Spinal cord (tissue), 10 donors: ENCODE results near the gene SOCS7. TPM values are rescaled to one million over a fixed set of nuclear protein-coding genes. Genes with fewer than 3 reads are reported as not detected.

ENCODE experiments used
- DNase-seq, 6 donors: peaks; one replicate each; pipeline versions ENCODE4 v3.0.0 to v3.0.0-alpha.2; 2013 to 2015; ENCODE audit warnings: low spot score in 6 of 6, low read depth in 4 of 6
- H3K27ac ChIP-seq: one replicate; pipeline ENCODE4 v1.5.1; 2013; ENCODE audit warnings: low read depth, low read length, control low read depth
- H3K27me3 ChIP-seq: one replicate; pipeline ENCODE4 v1.6.1; 2013; ENCODE audit warnings: low read length; ENCODE audit not compliant: control insufficient read depth, insufficient read depth
- H3K36me3 ChIP-seq: one replicate; pipeline ENCODE4 v1.6.1; 2013; ENCODE audit warnings: low read length; ENCODE audit not compliant: control insufficient read depth, insufficient read depth
- H3K4me1 ChIP-seq: one replicate; pipeline ENCODE4 v1.6.1; 2013; ENCODE audit warnings: low read length; ENCODE audit not compliant: control insufficient read depth, insufficient read depth
- H3K4me3 ChIP-seq: one replicate; pipeline ENCODE4 v1.5.1; 2013; ENCODE audit warnings: low read depth, low read length, control low read depth
- H3K9me3 ChIP-seq: one replicate; pipeline ENCODE4 v1.6.1; 2013; ENCODE audit warnings: low read length; ENCODE audit not compliant: control insufficient read depth, insufficient read depth
- WGBS: methylation state at CpG from one replicate; pipeline ENCODE4 v1.1.5; 2013; ENCODE audit warnings: missing lambda C conversion rate; ENCODE audit not compliant: insufficient coverage; 5-methylcytosine and 5-hydroxymethylcytosine counted together
- long read RNA-seq, 4 donors: transcript quantifications; one replicate each; lab custom pipeline, GENCODE V29; 2026
- polyA plus RNA-seq, 2 donors: library from polyadenylated mRNA; unstranded; fragments of 120-200 nt; gene quantifications; one replicate each; pipeline ENCODE4 v1.2.1, GENCODE V29; 2013; ENCODE audit not compliant: insufficient read length in 2 of 2
- total RNA-seq, 2 donors: library from RNA; depleted of rRNA in 1 of 2; stranded (reverse); fragments of 120-200 nt in 1 of 2; fragments of >200 nt in 1 of 2; gene quantifications; one replicate each; pipeline versions ENCODE4 v1.2.3 to v1.2.4, GENCODE V29; 2013 to 2014
- donor health status: healthy.

The SOCS7 gene
- total RNA-seq (10 to 100 TPM; 22.2 to 24.4 TPM), polyA plus RNA-seq (10 to 100 TPM; 33.1 to 33.4 TPM)
- long read RNA-seq, donor 1, full-length matches to known transcripts: 4 of 9 reads
- long read RNA-seq, donor 1, partial matches to known transcripts: 5 of 9 reads
- long read RNA-seq, donor 1, other reads (novel, unspliced or antisense): 0 of 9 reads
- long read RNA-seq, donor 2, full-length matches to known transcripts: 3 of 3 reads
- long read RNA-seq, donor 2, partial matches to known transcripts: 0 of 3 reads
- long read RNA-seq, donor 2, other reads (novel, unspliced or antisense): 0 of 3 reads
- long read RNA-seq, donor 3, partial matches to known transcripts: 8 of 8 reads
- long read RNA-seq, donor 3, other reads (novel, unspliced or antisense): 0 of 8 reads
- long read RNA-seq, donor 4: 0 reads

GRCh38 chr17:38351412-38352222 is at the start of gene SOCS7:
Gene SOCS7, plus strand, starts transcription at chr17:38351844. Its CDS starts 209 bp downstream, at chr17:38352053.
- peak; percentile 78 to 98 (median 92) for DNase-seq
- Histone ChIP-seq H3K4me1 (peaks cover 28% of the 10 kb centered on the region), H3K9me3 (no peaks in the 10 kb centered on the region), H3K36me3 (no peaks in the 10 kb centered on the region), H3K27me3 (no peaks in the 10 kb centered on the region), H3K27ac (peak within 1 kb of the TSS; percentile 72), H3K4me3 (peak within 1 kb of the TSS; percentile 64)
- 5% methylated on average over 73 of the region's 84 CpGs for WGBS

- Histone ChIP-seq H3K4me1 (no peaks in the 10 kb centered on the region), H3K27ac (no peak overlapping the region), H3K36me3 (peaks cover 29% of the 10 kb centered on the region), H3K4me3 (no peak overlapping the region), H3K9me3 (no peaks in the 10 kb centered on the region), H3K27me3 (no peaks in the 10 kb centered on the region)
- WGBS: 67% methylated on average over 3 of the region's 3 CpGs
- no peak for DNase-seq
Observed at GRCh38 chr17:38315497-38315896, 36.1 kb upstream of the SOCS7 start.

- no peak overlapping the region for H3K27ac ChIP-seq
- H3K9me3 ChIP-seq: no peaks in the 10 kb centered on the region
- no peak overlapping the region for H3K4me3 ChIP-seq
- WGBS: 80% methylated on average over 1 of the region's 3 CpGs
- H3K27me3 ChIP-seq: no peaks in the 10 kb centered on the region
- H3K36me3 ChIP-seq: peaks cover 32% of the 10 kb centered on the region
- no peaks in the 10 kb centered on the region for H3K4me1 ChIP-seq
- no peak for DNase-seq
Observed at GRCh38 chr17:38317081-38317480, 34.6 kb upstream of the SOCS7 start.

GRCh38 chr17:38320482-38320881 is 31.2 kb upstream of the SOCS7 start:
- 96% methylated on average over 10 of the region's 10 CpGs for WGBS
- Histone ChIP-seq H3K4me3 (no peak overlapping the region), H3K36me3 (peaks cover 29% of the 10 kb centered on the region)

GRCh38 chr17:38322156-38322779 is 29.4 kb upstream of the SOCS7 start:
- H3K27ac ChIP-seq: no peak overlapping the region
- 27% methylated on average over 6 of the region's 8 CpGs for WGBS
- peak in 2 of 6 donors; percentile 76 to 77 for DNase-seq
- peaks cover 28% of the 10 kb centered on the region for H3K4me1 ChIP-seq
- no peaks in the 10 kb centered on the region for H3K27me3 ChIP-seq
- no peaks in the 10 kb centered on the region for H3K9me3 ChIP-seq
- H3K36me3 ChIP-seq: peaks cover 27% of the 10 kb centered on the region
- H3K4me3 ChIP-seq: no peak overlapping the region

More at GRCh38 chr17:38320482-38320881, 31.2 kb upstream of the SOCS7 start:
- Histone ChIP-seq H3K27me3 (no peaks in the 10 kb centered on the region), H3K4me1 (peaks cover 11% of the 10 kb centered on the region), H3K27ac (no peak overlapping the region), H3K9me3 (no peaks in the 10 kb centered on the region)
- DNase-seq: peak in 1 of 6 donors; percentile 0

- no peak for DNase-seq
Observed at GRCh38 chr17:38322897-38323296, 28.7 kb upstream of the SOCS7 start.

GRCh38 chr17:38324141-38324697 is 27.4 kb upstream of the SOCS7 start:
- H3K4me3 ChIP-seq: no peak overlapping the region
- no peaks in the 10 kb centered on the region for H3K9me3 ChIP-seq
- no peak for DNase-seq
- H3K27me3 ChIP-seq: no peaks in the 10 kb centered on the region
- peaks cover 20% of the 10 kb centered on the region for H3K36me3 ChIP-seq
- peaks cover 35% of the 10 kb centered on the region for H3K4me1 ChIP-seq
- peak overlapping the region; percentile 93 for H3K27ac ChIP-seq
- no CpG with 5 or more reads among the region's 3 CpGs for WGBS

More at GRCh38 chr17:38322897-38323296, 28.7 kb upstream of the SOCS7 start:
- H3K36me3 ChIP-seq: peaks cover 23% of the 10 kb centered on the region
- H3K4me3 ChIP-seq: no peak overlapping the region
- no CpG with 5 or more reads among the region's 1 CpG for WGBS
- H3K27me3 ChIP-seq: no peaks in the 10 kb centered on the region
- peaks cover 32% of the 10 kb centered on the region for H3K4me1 ChIP-seq
- no peak overlapping the region for H3K27ac ChIP-seq
- H3K9me3 ChIP-seq: no peaks in the 10 kb centered on the region

GRCh38 chr17:38324772-38325171 is 26.9 kb upstream of the SOCS7 start:
- peak overlapping the region; percentile 93 for H3K27ac ChIP-seq
- no peak for DNase-seq
- H3K9me3 ChIP-seq: no peaks in the 10 kb centered on the region
- H3K4me3 ChIP-seq: no peak overlapping the region
- no CpG with 5 or more reads among the region's 2 CpGs for WGBS
- H3K4me1 ChIP-seq: peaks cover 40% of the 10 kb centered on the region
- no peaks in the 10 kb centered on the region for H3K27me3 ChIP-seq
- peaks cover 15% of the 10 kb centered on the region for H3K36me3 ChIP-seq

- Histone ChIP-seq H3K4me1 (peaks cover 46% of the 10 kb centered on the region), H3K4me3 (no peak overlapping the region), H3K9me3 (no peaks in the 10 kb centered on the region), H3K27me3 (no peaks in the 10 kb centered on the region), H3K27ac (peak overlapping the region; percentile 93), H3K36me3 (peaks cover 19% of the 10 kb centered on the region)
- DNase-seq: peak in 4 of 6 donors; percentile 35 to 84 (median 62)
- WGBS: 35% methylated on average over 3 of the region's 5 CpGs
Observed at GRCh38 chr17:38325221-38325851, 26.3 kb upstream of the SOCS7 start.
